ENCODE measurements around the gene DPY19L2. TPM values are rescaled to one million over a fixed set of nuclear protein-coding genes. Genes with fewer than 3 reads are reported as not detected.
"Not testable (repeated sequence)": the region's sequence is repeated elsewhere in the genome, so short reads cannot be mapped to it uniquely, and the experiment has no call there.

Gene DPY19L2
- total and polyA plus RNA-seq, 9 of the 15 experiments (the other 6 are each of a cell fraction or from before 2014, with no cell fraction given) = 0.05 to 0.13 (median 0.12) TPM; not detected in 3

- peak in 1 of 4 experiments; percentile 7 for DNase-seq (ENCODE audit: extremely low read depth in 1 of 4, low spot score in 3 of 4)
- H3K4me2 ChIP-seq (ENCODE audit: insufficient read depth, low read length); intact Hi-C loops (cut with micrococcal nuclease); H3K9me3 ChIP-seq (replicated peaks; ENCODE audit: control insufficient read depth, insufficient read depth, low read depth, low read length); ATAC-seq; H2AFZ ChIP-seq (ENCODE audit: low read depth, low read length); CTCF ChIA-PET (ENCODE audit: low intra/inter-chr PET ratio); H3K4me3 ChIP-seq; H3K4me1 ChIP-seq (replicated peaks in 1 of 2; ENCODE audit: control insufficient read depth in 2 of 2, insufficient read depth in 2 of 2, low read length in 2 of 2); in situ Hi-C loops (cut with MboI); BruUV-seq (replicated peaks); H3K36me3 ChIP-seq (ENCODE audit: control insufficient read depth, insufficient read depth, low read length); POLR2A ChIA-PET; H4K20me1 ChIP-seq (replicated peaks; ENCODE audit: control insufficient read depth, insufficient read depth, low read length); H3K27me3 ChIP-seq (ENCODE audit: control insufficient read depth in 2 of 2, insufficient read depth in 2 of 2, low read length in 2 of 2); H3K27ac ChIP-seq (ENCODE audit: extremely low read depth, low read depth, low read length); H3K9ac ChIP-seq (ENCODE audit: insufficient read depth in 1 of 2, low read depth in 2 of 2, low read length in 2 of 2); FAIRE-seq; H3K79me2 ChIP-seq (ENCODE audit: control insufficient read depth, insufficient read depth, low read length); H3K9me1 ChIP-seq (ENCODE audit: control insufficient read depth, insufficient read depth, low read length); TF ChIP-seq JUND (tag; IDR thresholded peaks at IDR 0.05; ENCODE audit: borderline replicate concordance, low read depth, low read length): not testable (repeated sequence)
- WGBS (ENCODE audit: insufficient coverage, low coverage, missing lambda C conversion rate) = 0% methylated on average over 3 of the region's 3 CpGs
- TF ChIP-seq JUND (IDR thresholded peaks at IDR 0.05; ENCODE audit: borderline replicate concordance, low read depth, low read length) = peak; percentile 15; the same call in 1 of the 2 replicates
Measured at GRCh38 chr12:63584426-63584825, 83.9 kb downstream of the DPY19L2 start.

- 0% methylated on average over 1 of the region's 1 CpG for WGBS (ENCODE audit: insufficient coverage, low coverage, missing lambda C conversion rate)
- CTCF ChIA-PET (ENCODE audit: low intra/inter-chr PET ratio); H3K4me1 ChIP-seq (replicated peaks in 1 of 2; ENCODE audit: control insufficient read depth in 2 of 2, insufficient read depth in 2 of 2, low read length in 2 of 2); H2AFZ ChIP-seq (ENCODE audit: low read depth, low read length); ATAC-seq; H3K9me3 ChIP-seq (replicated peaks; ENCODE audit: control insufficient read depth, insufficient read depth, low read depth, low read length); H3K4me2 ChIP-seq (ENCODE audit: insufficient read depth, low read length); H3K9me1 ChIP-seq (ENCODE audit: control insufficient read depth, insufficient read depth, low read length); in situ Hi-C loops (cut with MboI); H3K36me3 ChIP-seq (ENCODE audit: control insufficient read depth, insufficient read depth, low read length); BruUV-seq (replicated peaks); DNase-seq (ENCODE audit: extremely low read depth in 1 of 4, low spot score in 3 of 4); H3K9ac ChIP-seq (ENCODE audit: insufficient read depth in 1 of 2, low read depth in 2 of 2, low read length in 2 of 2); intact Hi-C loops (cut with micrococcal nuclease); H3K79me2 ChIP-seq (ENCODE audit: control insufficient read depth, insufficient read depth, low read length); H3K27me3 ChIP-seq (ENCODE audit: control insufficient read depth in 2 of 2, insufficient read depth in 2 of 2, low read length in 2 of 2); FAIRE-seq; H3K27ac ChIP-seq (ENCODE audit: extremely low read depth, low read depth, low read length); H4K20me1 ChIP-seq (replicated peaks; ENCODE audit: control insufficient read depth, insufficient read depth, low read length); H3K4me3 ChIP-seq; POLR2A ChIA-PET: not testable (repeated sequence)
Measured at GRCh38 chr12:63583289-63583688, 85.0 kb downstream of the DPY19L2 start.

GRCh38 chr12:63577631-63578030 is 90.7 kb downstream of the DPY19L2 start:
- POLR2A ChIA-PET; H3K4me2 ChIP-seq (ENCODE audit: insufficient read depth, low read length); H3K36me3 ChIP-seq (ENCODE audit: control insufficient read depth, insufficient read depth, low read length); H3K4me3 ChIP-seq; H3K9ac ChIP-seq (ENCODE audit: insufficient read depth in 1 of 2, low read depth in 2 of 2, low read length in 2 of 2); FAIRE-seq; DNase-seq (ENCODE audit: extremely low read depth in 1 of 4, low spot score in 3 of 4); H3K79me2 ChIP-seq (ENCODE audit: control insufficient read depth, insufficient read depth, low read length); CTCF ChIA-PET (ENCODE audit: low intra/inter-chr PET ratio); H2AFZ ChIP-seq (ENCODE audit: low read depth, low read length); H3K9me3 ChIP-seq (replicated peaks; ENCODE audit: control insufficient read depth, insufficient read depth, low read depth, low read length); H3K27ac ChIP-seq (ENCODE audit: extremely low read depth, low read depth, low read length); ATAC-seq; H3K4me1 ChIP-seq (replicated peaks in 1 of 2; ENCODE audit: control insufficient read depth in 2 of 2, insufficient read depth in 2 of 2, low read length in 2 of 2); BruUV-seq (replicated peaks); H4K20me1 ChIP-seq (replicated peaks; ENCODE audit: control insufficient read depth, insufficient read depth, low read length); intact Hi-C loops (cut with micrococcal nuclease); H3K9me1 ChIP-seq (ENCODE audit: control insufficient read depth, insufficient read depth, low read length); H3K27me3 ChIP-seq (ENCODE audit: control insufficient read depth in 2 of 2, insufficient read depth in 2 of 2, low read length in 2 of 2): not testable (repeated sequence)
- WGBS (ENCODE audit: insufficient coverage, low coverage, missing lambda C conversion rate) = 0% methylated on average over 2 of the region's 2 CpGs
- in situ Hi-C loops (cut with MboI) = loop anchor here (10.0 kb wide), 1 partner anchor 57 kb away; no protein-coding TSS in a partner anchor

- ATAC-seq; H3K9me1 ChIP-seq (ENCODE audit: control insufficient read depth, insufficient read depth, low read length); H2AFZ ChIP-seq (ENCODE audit: low read depth, low read length); intact Hi-C loops (cut with micrococcal nuclease); H3K4me1 ChIP-seq (replicated peaks in 1 of 2; ENCODE audit: control insufficient read depth in 2 of 2, insufficient read depth in 2 of 2, low read length in 2 of 2); H3K36me3 ChIP-seq (ENCODE audit: control insufficient read depth, insufficient read depth, low read length); H3K4me2 ChIP-seq (ENCODE audit: insufficient read depth, low read length); BruUV-seq (replicated peaks); DNase-seq (ENCODE audit: extremely low read depth in 1 of 4, low spot score in 3 of 4); H4K20me1 ChIP-seq (replicated peaks; ENCODE audit: control insufficient read depth, insufficient read depth, low read length); H3K9me3 ChIP-seq (replicated peaks; ENCODE audit: control insufficient read depth, insufficient read depth, low read depth, low read length); FAIRE-seq; CTCF ChIA-PET (ENCODE audit: low intra/inter-chr PET ratio); POLR2A ChIA-PET; H3K4me3 ChIP-seq; H3K9ac ChIP-seq (ENCODE audit: insufficient read depth in 1 of 2, low read depth in 2 of 2, low read length in 2 of 2); H3K27me3 ChIP-seq (ENCODE audit: control insufficient read depth in 2 of 2, insufficient read depth in 2 of 2, low read length in 2 of 2); H3K27ac ChIP-seq (ENCODE audit: extremely low read depth, low read depth, low read length); H3K79me2 ChIP-seq (ENCODE audit: control insufficient read depth, insufficient read depth, low read length): not testable (repeated sequence)
- in situ Hi-C loops (cut with MboI) = loop anchor here (10.0 kb wide), 1 partner anchor 63 kb away; no protein-coding TSS in a partner anchor
- WGBS (ENCODE audit: insufficient coverage, low coverage, missing lambda C conversion rate) = 4% methylated on average over 4 of the region's 4 CpGs
Measured at GRCh38 chr12:63572038-63572437, 96.3 kb downstream of the DPY19L2 start.
